Measurements from ENCODE around the gene UPF3B. TPM values are rescaled to one million over a fixed set of nuclear protein-coding genes. Genes with fewer than 3 reads are reported as not detected.
"Not testable (repeated sequence)": the region's sequence is repeated elsewhere in the genome, so short reads cannot be mapped to it uniquely, and the experiment has no call there.

Gene UPF3B
- total RNA-seq, 1 experiment from 2014 or later: 5.7 TPM

- DNase-seq (ENCODE audit: low spot score): no peak
- in situ Hi-C loops (cut with HindIII; ENCODE audit: low sequenced_read_pairs): no loop called here
Observed at GRCh38 chrX:119833905-119834304, 18.9 kb downstream of the UPF3B start.

GRCh38 chrX:119828446-119828845 is 24.3 kb downstream of the UPF3B start:
- in situ Hi-C loops (cut with HindIII; ENCODE audit: low sequenced_read_pairs): no loop called here
- DNase-seq (ENCODE audit: low spot score): no peak

DNA sequence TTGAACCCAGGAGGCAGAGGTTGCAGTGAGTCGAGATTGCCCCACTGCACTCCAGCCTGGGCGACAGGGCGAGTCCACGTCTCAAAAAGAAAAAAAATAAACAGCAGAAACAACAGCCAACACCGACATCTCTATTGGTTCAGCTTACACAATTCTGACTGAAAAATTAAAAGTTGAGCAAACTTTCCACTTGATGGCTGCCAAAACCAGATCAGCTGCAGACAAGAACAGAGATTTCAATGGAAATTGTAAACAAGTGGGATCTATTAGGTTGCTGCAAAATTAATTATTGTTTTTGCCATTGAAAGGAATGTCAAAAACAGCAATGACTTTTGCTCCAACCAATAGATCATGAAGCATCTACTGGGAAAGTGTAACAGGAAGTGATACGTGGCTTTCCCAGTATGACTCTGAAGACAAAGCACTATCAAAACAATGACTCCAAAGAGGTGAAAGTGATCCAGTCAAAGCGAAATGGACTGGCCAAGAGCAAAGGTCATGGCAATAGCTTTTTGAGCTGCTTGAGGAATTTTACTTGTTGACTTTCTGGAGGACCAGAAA is 26.3 kb downstream of the UPF3B start:
- DNase-seq (ENCODE audit: low spot score): no peak
- in situ Hi-C loops (cut with HindIII; ENCODE audit: low sequenced_read_pairs): no loop called here

- DNase-seq (ENCODE audit: low spot score); in situ Hi-C loops (cut with HindIII; ENCODE audit: low sequenced_read_pairs): not testable (repeated sequence)
Observed at GRCh38 chrX:119824221-119824620, 28.5 kb downstream of the UPF3B start.

- DNase-seq (ENCODE audit: low spot score); in situ Hi-C loops (cut with HindIII; ENCODE audit: low sequenced_read_pairs): not testable (repeated sequence)
Observed at GRCh38 chrX:119821703-119822102, 31.1 kb downstream of the UPF3B start.

DNA sequence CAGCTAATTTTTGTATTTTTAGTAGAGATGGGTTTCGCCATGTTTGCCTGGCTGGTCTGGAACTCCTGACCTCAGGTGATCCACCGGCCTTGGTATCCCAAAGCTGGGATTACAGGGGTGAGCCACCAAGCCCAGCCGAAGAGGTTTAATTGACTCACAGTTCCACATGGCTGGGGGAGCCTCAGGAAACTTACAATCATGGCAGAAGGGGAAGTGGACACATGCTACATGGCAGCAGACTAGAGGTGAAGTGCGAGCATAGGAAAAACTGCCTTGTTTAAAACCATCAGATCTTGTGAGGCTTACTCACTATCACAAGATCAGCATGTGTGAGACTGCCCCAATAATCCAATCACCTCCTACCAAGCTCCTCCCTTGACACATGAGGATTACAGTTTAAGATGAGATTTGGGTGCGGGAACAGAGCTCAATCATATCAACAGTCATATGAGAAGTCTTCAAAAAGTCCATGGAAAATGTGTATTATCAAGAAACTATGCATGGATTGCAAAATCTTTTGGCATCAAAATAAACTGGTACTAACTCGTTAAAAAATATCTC is 35.6 kb downstream of the UPF3B start:
- in situ Hi-C loops (cut with HindIII; ENCODE audit: low sequenced_read_pairs): no loop called here
- DNase-seq (ENCODE audit: low spot score): no peak

GRCh38 chrX:119816300-119816699 is 36.5 kb downstream of the UPF3B start:
- in situ Hi-C loops (cut with HindIII; ENCODE audit: low sequenced_read_pairs): no loop called here
- DNase-seq (ENCODE audit: low spot score): no peak

GRCh38 chrX:119809185-119809666 is 43.5 kb downstream of the UPF3B start:
- no peak for DNase-seq (ENCODE audit: low spot score)
- in situ Hi-C loops (cut with HindIII; ENCODE audit: low sequenced_read_pairs): no loop called here

GRCh38 chrX:119808461-119808860 is 44.3 kb downstream of the UPF3B start:
- in situ Hi-C loops (cut with HindIII; ENCODE audit: low sequenced_read_pairs): not testable (repeated sequence)

GRCh38 chrX:119802546-119802945 is 50.2 kb downstream of the UPF3B start:
- in situ Hi-C loops (cut with HindIII; ENCODE audit: low sequenced_read_pairs): no loop called here
- DNase-seq (ENCODE audit: low spot score): no peak

More at GRCh38 chrX:119808461-119808860, 44.3 kb downstream of the UPF3B start:
- not testable (repeated sequence) for DNase-seq (ENCODE audit: low spot score)

DNA sequence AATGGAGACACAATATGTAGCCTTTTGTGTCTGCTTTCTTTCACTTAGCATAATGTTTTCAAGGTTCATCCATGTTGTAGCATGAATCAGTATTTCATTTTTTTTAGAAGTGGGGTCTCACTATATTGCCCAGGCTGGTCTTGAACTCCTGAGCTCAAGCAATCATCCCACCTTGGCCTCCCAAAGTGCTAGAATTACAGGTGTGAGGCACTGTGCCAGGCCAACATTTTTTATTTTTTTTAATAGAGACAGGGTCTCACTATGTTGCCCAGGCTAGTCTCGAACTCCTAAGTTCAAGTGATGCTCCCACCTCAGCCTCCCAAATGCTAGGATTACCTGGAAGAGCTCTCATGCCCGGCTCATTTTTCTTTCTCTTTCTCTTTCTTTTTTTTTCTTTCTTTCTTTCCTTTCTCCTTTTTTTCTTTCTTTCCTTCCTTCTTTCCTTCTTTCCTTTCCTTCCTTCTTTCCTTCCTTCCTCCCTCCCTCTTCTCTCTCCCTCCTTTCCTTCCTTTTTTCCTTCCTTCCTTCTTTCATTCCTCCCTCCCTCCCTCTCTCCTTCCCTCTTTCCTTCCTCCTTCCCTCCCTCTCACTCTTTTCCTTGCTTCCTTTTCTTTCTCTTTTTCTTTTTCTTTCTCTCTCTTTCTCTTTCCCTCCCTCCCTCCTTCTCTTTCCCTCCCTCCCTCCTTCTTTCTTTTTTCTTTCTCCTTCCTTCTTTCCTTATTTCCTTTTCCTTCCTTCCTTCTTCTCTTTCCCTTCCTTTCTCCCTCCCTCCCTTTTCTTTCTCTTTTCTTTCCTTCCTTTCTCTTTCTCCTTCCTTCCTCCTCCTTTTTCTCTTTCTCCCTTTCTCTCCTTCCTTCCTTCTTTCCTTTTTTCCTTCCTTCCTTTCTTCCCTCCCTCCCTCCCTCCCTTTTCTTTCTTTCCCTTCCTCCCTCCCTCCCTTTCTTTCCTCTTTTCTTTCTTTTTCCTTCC is 51.2 kb downstream of the UPF3B start:
- no peak for DNase-seq (ENCODE audit: low spot score)
- in situ Hi-C loops (cut with HindIII; ENCODE audit: low sequenced_read_pairs): no loop called here

GRCh38 chrX:119791437-119792231 is 61.1 kb downstream of the UPF3B start, which contains the start of gene RPL39:
TSS of gene RPL39 (minus strand) at chrX:119791630. CDS start at chrX:119791576, 54 bp downstream.
- in situ Hi-C loops (cut with HindIII; ENCODE audit: low sequenced_read_pairs): no loop called here
- DNase-seq (ENCODE audit: low spot score): peak; percentile 91

DNA sequence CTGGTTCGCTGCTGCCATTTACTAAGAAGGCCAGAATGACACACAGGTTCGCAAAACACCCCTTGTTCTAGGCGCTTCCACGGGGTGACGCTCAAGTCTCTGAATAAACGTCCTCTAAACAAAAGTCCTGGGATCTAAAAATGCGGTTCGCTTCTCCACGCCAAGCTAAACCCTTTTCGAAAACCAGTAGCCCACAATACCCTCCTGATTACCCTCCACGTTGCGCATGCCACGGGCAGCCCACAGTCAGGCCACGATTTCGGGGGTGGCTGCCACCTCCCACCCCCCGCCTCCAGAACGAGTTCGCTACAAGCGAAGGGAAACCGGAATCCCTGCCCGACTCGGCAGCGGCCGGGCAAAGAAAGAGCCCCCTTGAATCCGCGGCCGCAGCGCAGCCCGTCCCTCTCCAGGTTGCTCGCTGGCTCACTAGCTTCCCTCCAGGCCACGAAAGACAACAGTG is 61.8 kb downstream of the UPF3B start:
- DNase-seq (ENCODE audit: low spot score): peak; percentile 32
- in situ Hi-C loops (cut with HindIII; ENCODE audit: low sequenced_read_pairs): no loop called here

- peak; percentile 13 for DNase-seq (ENCODE audit: low spot score)
- in situ Hi-C loops (cut with HindIII; ENCODE audit: low sequenced_read_pairs): no loop called here
Observed at GRCh38 chrX:119784747-119785446, 67.9 kb downstream of the UPF3B start.

Other genes starting within 250 kb of the UPF3B start
- 11.3 and 17.1 TPM in 2 replicates for gene NKRF, start 246.5 kb downstream of the UPF3B start, total RNA-seq (2014; rRNA removed; shearing (Covaris generic))
- 41.5 and 53.2 TPM in 2 replicates for gene SEPTIN6, start 159.8 kb downstream of the UPF3B start, total RNA-seq (2014; rRNA removed; shearing (Covaris generic))
- not detected in 2 replicates for gene SOWAHD, start 94.4 kb downstream of the UPF3B start, total RNA-seq (2014; rRNA removed; shearing (Covaris generic))
- gene RPL39, start 61.3 kb downstream of the UPF3B start, total RNA-seq (2014; rRNA removed; shearing (Covaris generic)): 1,850 and 2,813 TPM in 2 replicates
- 6.2 and 7.5 TPM in 2 replicates for gene RNF113A, start 18.8 kb upstream of the UPF3B start, total RNA-seq (2014; rRNA removed; shearing (Covaris generic))
- 55.4 and 122 TPM in 2 replicates for gene NDUFA1, start 18.9 kb upstream of the UPF3B start, total RNA-seq (2014; rRNA removed; shearing (Covaris generic))
- not detected in 2 replicates for gene AKAP14, start 42.9 kb upstream of the UPF3B start, total RNA-seq (2014; rRNA removed; shearing (Covaris generic))
- gene NKAP, start 90.8 kb upstream of the UPF3B start, total RNA-seq (2014; rRNA removed; shearing (Covaris generic)): 6.2 and 7.6 TPM in 2 replicates
- not detected in 2 replicates for gene RHOXF2B, start 224.7 kb upstream of the UPF3B start, total RNA-seq (2014; rRNA removed; shearing (Covaris generic))